GM12878 (cell line): ENCODE measurements around the gene CSF3.

ENCODE experiments used
- HDAC6 ChIP-seq: fragments of 200-600 bp; sonication (generic); IDR thresholded peaks from one replicate; pipeline ENCODE4 v1.8.0; 2017; ENCODE audit warnings: antibody characterized with exemption; ENCODE audit not compliant: unreplicated experiment
- NFIC ChIP-seq: IDR thresholded peaks from 2 replicates; pipeline ENCODE4 v1.6.1; 2012; ENCODE audit warnings: low read depth, mild to moderate bottlenecking, inconsistent platforms, low read length, moderate library complexity
- PAX8 ChIP-seq: fragments of 450-650 bp; IDR thresholded peaks from 2 replicates; pipeline ENCODE4 v1.6.1; 2017; ENCODE audit warnings: mild to moderate bottlenecking, moderate library complexity
- SIN3A ChIP-seq: IDR thresholded peaks from 2 replicates; pipeline ENCODE4 v1.6.1; 2012; ENCODE audit warnings: low read depth, low read length, improper control_type of control experiment
- TF ChIP-seq, protein P1 (sequence below): IDR thresholded peaks from 2 replicates; pipeline ENCODE4 v1.6.1; 2012; ENCODE audit warnings: mild to moderate bottlenecking, low read depth, low read length
- TF ChIP-seq, protein P2 (sequence below): IDR thresholded peaks from 2 replicates; pipeline ENCODE4 v1.6.1; 2012; ENCODE audit warnings: low read depth, low read length, improper control_type of control experiment

DNA sequence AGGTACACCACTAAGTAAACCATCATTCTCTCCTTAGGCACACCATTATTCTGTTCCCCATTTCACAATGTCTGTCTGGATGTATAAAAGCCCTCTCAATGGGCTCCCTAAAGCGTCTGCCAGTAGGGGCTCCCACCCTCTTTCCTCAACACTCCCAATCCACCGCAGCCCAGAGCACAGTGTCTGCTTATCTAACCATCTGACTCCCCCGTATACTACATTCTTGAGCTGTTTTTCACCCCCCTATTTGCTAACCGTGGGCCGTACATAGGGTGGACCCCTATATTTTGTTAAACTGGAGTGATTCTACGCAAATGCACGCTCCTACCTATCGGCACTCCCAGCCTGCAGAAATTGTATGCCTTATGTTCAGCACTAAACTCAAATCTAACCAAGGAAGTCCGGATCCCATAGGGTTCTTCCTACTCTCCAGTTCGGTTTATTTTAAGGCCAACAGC is 35.3 kb upstream of the CSF3 start:
- TF ChIP-seq SIN3A (no peak), PAX8 (no peak), HDAC6 (no peak), NFIC (no peak)
- TF ChIP-seq, protein P1, sequence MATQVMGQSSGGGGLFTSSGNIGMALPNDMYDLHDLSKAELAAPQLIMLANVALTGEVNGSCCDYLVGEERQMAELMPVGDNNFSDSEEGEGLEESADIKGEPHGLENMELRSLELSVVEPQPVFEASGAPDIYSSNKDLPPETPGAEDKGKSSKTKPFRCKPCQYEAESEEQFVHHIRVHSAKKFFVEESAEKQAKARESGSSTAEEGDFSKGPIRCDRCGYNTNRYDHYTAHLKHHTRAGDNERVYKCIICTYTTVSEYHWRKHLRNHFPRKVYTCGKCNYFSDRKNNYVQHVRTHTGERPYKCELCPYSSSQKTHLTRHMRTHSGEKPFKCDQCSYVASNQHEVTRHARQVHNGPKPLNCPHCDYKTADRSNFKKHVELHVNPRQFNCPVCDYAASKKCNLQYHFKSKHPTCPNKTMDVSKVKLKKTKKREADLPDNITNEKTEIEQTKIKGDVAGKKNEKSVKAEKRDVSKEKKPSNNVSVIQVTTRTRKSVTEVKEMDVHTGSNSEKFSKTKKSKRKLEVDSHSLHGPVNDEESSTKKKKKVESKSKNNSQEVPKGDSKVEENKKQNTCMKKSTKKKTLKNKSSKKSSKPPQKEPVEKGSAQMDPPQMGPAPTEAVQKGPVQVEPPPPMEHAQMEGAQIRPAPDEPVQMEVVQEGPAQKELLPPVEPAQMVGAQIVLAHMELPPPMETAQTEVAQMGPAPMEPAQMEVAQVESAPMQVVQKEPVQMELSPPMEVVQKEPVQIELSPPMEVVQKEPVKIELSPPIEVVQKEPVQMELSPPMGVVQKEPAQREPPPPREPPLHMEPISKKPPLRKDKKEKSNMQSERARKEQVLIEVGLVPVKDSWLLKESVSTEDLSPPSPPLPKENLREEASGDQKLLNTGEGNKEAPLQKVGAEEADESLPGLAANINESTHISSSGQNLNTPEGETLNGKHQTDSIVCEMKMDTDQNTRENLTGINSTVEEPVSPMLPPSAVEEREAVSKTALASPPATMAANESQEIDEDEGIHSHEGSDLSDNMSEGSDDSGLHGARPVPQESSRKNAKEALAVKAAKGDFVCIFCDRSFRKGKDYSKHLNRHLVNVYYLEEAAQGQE: no peak
- TF ChIP-seq, protein P2, sequence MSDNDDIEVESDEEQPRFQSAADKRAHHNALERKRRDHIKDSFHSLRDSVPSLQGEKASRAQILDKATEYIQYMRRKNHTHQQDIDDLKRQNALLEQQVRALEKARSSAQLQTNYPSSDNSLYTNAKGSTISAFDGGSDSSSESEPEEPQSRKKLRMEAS: no peak; the same call in 1 of the 2 replicates
